Measurements from ENCODE around the gene SERPINI1. TPM values are rescaled to one million over a fixed set of nuclear protein-coding genes. Genes with fewer than 3 reads are reported as not detected.

Gene SERPINI1
- total and polyA plus RNA-seq, 7 donors, result 0.60 to 6.6 (median 3.1) TPM

- no peaks in the 10 kb centered on the region for H3K27me3 ChIP-seq
- H3K9me3 ChIP-seq, result no peaks in the 10 kb centered on the region
- H3K36me3 ChIP-seq, result no peaks in the 10 kb centered on the region
- peaks cover 0 to 7% (median 2%) of the 10 kb centered on the region in 4 donors for H3K4me1 ChIP-seq
- no peak overlapping the region for H3K27ac ChIP-seq
- no peak for DNase-seq
- H3K4me3 ChIP-seq, result no peak overlapping the region
- intact Hi-C loops (cut with DNase I), result no loop called here
- TF ChIP-seq CTCF (IDR thresholded peaks at IDR 0.05), result no peak
- TF ChIP-seq EP300 (IDR thresholded peaks at IDR 0.05), result no peak
- TF ChIP-seq POLR2A (IDR thresholded peaks at IDR 0.05), result no peak
- no peak for TF ChIP-seq POLR2AphosphoS5 (IDR thresholded peaks at IDR 0.05)
Measured at GRCh38 chr3:167854846-167855245, 119.3 kb downstream of the SERPINI1 start.

GRCh38 chr3:167855306-167855705, 119.8 kb downstream of the SERPINI1 start:
- Histone ChIP-seq H3K27ac (no peak overlapping the region), H3K4me3 (no peak overlapping the region), H3K36me3 (no peaks in the 10 kb centered on the region), H3K9me3 (no peaks in the 10 kb centered on the region), H3K27me3 (no peaks in the 10 kb centered on the region), H3K4me1 (peaks cover 0 to 7% (median 2%) of the 10 kb centered on the region in 4 donors)
- 46 to 70% methylated on average over 1 of the region's 1 CpG for WGBS, 2 donors
- TF ChIP-seq CTCF (IDR thresholded peaks at IDR 0.05), result no peak
- TF ChIP-seq POLR2A (IDR thresholded peaks at IDR 0.05), result no peak
- no peak for TF ChIP-seq POLR2AphosphoS5 (IDR thresholded peaks at IDR 0.05)
- TF ChIP-seq EP300 (IDR thresholded peaks at IDR 0.05), result no peak
- DNase-seq, result no peak
- intact Hi-C loops (cut with DNase I), result no loop called here

- 82 to 90% methylated on average over 2 of the region's 2 CpGs for WGBS, 2 donors
- intact Hi-C loops (cut with DNase I), result no loop called here
- no peak overlapping the region for H3K27ac ChIP-seq
- H3K4me1 ChIP-seq, result peaks cover 0 to 4% (median 0%) of the 10 kb centered on the region in 4 donors
- TF ChIP-seq EP300 (IDR thresholded peaks at IDR 0.05) (no peak), POLR2AphosphoS5 (IDR thresholded peaks at IDR 0.05) (no peak), CTCF (IDR thresholded peaks at IDR 0.05) (no peak), POLR2A (IDR thresholded peaks at IDR 0.05) (no peak)
- H3K27me3 ChIP-seq, result no peaks in the 10 kb centered on the region
- no peaks in the 10 kb centered on the region for H3K9me3 ChIP-seq
- no peaks in the 10 kb centered on the region for H3K36me3 ChIP-seq
- H3K4me3 ChIP-seq, result no peak overlapping the region
- DNase-seq, result no peak
Measured at GRCh38 chr3:167858865-167859264, 123.3 kb downstream of the SERPINI1 start.

- WGBS, 2 donors, result 80 to 82% methylated on average over 1 of the region's 1 CpG
- no peaks in the 10 kb centered on the region for H3K36me3 ChIP-seq
- DNase-seq, result no peak
- no peak overlapping the region for H3K27ac ChIP-seq
- no peaks in the 10 kb centered on the region for H3K9me3 ChIP-seq
- no peaks in the 10 kb centered on the region for H3K27me3 ChIP-seq
- TF ChIP-seq EP300 (IDR thresholded peaks at IDR 0.05), result no peak
- TF ChIP-seq CTCF (IDR thresholded peaks at IDR 0.05), result no peak
- no peak for TF ChIP-seq POLR2AphosphoS5 (IDR thresholded peaks at IDR 0.05)
- no peak for TF ChIP-seq POLR2A (IDR thresholded peaks at IDR 0.05)
- intact Hi-C loops (cut with DNase I), result no loop called here
- no peak overlapping the region for H3K4me3 ChIP-seq
- peaks cover 0 to 4% (median 0%) of the 10 kb centered on the region in 4 donors for H3K4me1 ChIP-seq
Measured at GRCh38 chr3:167859610-167860009, 124.1 kb downstream of the SERPINI1 start.

GRCh38 chr3:167861649-167862048, 126.1 kb downstream of the SERPINI1 start:
- DNase-seq, result no peak
- H3K9me3 ChIP-seq, result no peaks in the 10 kb centered on the region
- 52 to 53% methylated on average over 3 of the region's 3 CpGs for WGBS, 2 donors
- no peak overlapping the region for H3K27ac ChIP-seq
- H3K36me3 ChIP-seq, result no peaks in the 10 kb centered on the region
- intact Hi-C loops (cut with DNase I), result no loop called here
- H3K4me3 ChIP-seq, result no peak overlapping the region
- TF ChIP-seq CTCF (IDR thresholded peaks at IDR 0.05) (no peak), POLR2A (IDR thresholded peaks at IDR 0.05) (no peak), EP300 (IDR thresholded peaks at IDR 0.05) (no peak), POLR2AphosphoS5 (IDR thresholded peaks at IDR 0.05) (no peak)
- H3K27me3 ChIP-seq, result no peaks in the 10 kb centered on the region
- no peaks in the 10 kb centered on the region for H3K4me1 ChIP-seq
